ENCODE results near the gene NINJ1. TPM values are rescaled to one million over a fixed set of nuclear protein-coding genes. Genes with fewer than 3 reads are reported as not detected.

Gene NINJ1
- total and polyA plus RNA-seq, 2 of the 4 experiments (the other 2 are of a cell fraction), result 21.9 to 38.8 TPM

DNA sequence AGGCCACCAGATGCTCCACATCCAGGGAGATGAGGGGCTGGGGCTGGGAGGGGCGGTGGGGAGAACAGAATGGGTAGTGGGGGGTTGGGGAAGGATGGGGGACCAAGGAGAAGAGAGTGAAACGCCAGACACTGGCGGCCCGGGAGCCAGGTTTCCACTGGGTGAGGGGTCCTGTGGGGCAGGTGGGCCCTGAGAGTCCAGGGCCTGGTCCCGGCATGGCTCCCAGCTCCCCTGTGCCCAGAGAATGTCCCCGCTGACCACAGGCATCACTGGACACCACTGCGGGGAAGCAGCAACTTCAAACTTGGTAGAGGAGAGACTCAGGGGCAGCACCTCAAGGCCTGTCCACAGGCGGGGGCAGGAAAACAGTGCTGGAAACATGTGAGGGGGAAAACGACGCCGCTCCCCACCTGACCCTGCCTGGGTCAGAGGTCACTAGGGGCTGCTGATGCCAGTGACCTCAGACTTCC lies 13.2 kb downstream of the NINJ1 start:
- no peak for DNase-seq
- Histone ChIP-seq H3K4ac (ENCODE audit: low read depth, low read length) (no peak overlapping the region; the same call in 1 of the 2 replicates), H2AK5ac (ENCODE audit: low read depth, low read length) (peak overlapping the region; percentile 4; the same call in 1 of the 2 replicates), H3K4me1 (ENCODE audit: control insufficient read depth, insufficient read depth, low read length) (peaks cover 15% of the 10 kb centered on the region), H3K36me3 (ENCODE audit: control insufficient read depth, insufficient read depth, low read length) (peaks cover 21% of the 10 kb centered on the region), H2BK5ac (ENCODE audit: low read depth, low read length, poor library complexity, severe bottlenecking) (peak overlapping the region; percentile 32), H4K5ac (ENCODE audit: low read depth, low read length) (no peak overlapping the region), H2BK15ac (ENCODE audit: low read depth, low read length) (no peak overlapping the region), H2BK20ac (ENCODE audit: low read depth, low read length) (no peak overlapping the region), H2AFZ (replicated peaks; ENCODE audit: low read length, poor library complexity) (no peak overlapping the region), H3K79me1 (ENCODE audit: low read depth in 1 of 2, low read length in 2 of 2) (peaks cover 0 to 16% of the 10 kb centered on the region in 2 experiments; a peak in 1 of 4 replicates), H3K9ac (ENCODE audit: low read depth, low read length) (no peak overlapping the region), H3K14ac (replicated peaks; ENCODE audit: low read depth, low read length) (no peak overlapping the region), H3K4me3 (ENCODE audit: insufficient read depth, low read depth, low read length) (no peak overlapping the region), H3K9me3 (ENCODE audit: control insufficient read depth, insufficient read depth, low read length) (no peaks in the 10 kb centered on the region), H4K91ac (ENCODE audit: insufficient read depth, low read depth, low read length) (no peak overlapping the region; the same call in 1 of the 2 replicates), H3K23ac (ENCODE audit: low read depth, low read length) (no peak overlapping the region), H4K8ac (ENCODE audit: low read depth in 2 of 2, low read length in 2 of 2) (peak overlapping the region in 1 of 2 experiments; percentile 32; a peak in 1 of 4 replicates), H3K18ac (ENCODE audit: low read depth, low read length) (no peak overlapping the region), H2AK9ac (replicated peaks; ENCODE audit: low read depth, low read length, poor library complexity) (peak overlapping the region; percentile 75), H3K27ac (ENCODE audit: insufficient read depth, low read length) (no peak overlapping the region), H3K9me1 (ENCODE audit: insufficient read depth, low read length) (peaks cover 23% of the 10 kb centered on the region), H2BK120ac (ENCODE audit: low read depth, low read length) (peak overlapping the region; percentile 81; the same call in 1 of the 2 replicates), H4K20me1 (ENCODE audit: insufficient read depth, low read length) (no peaks in the 10 kb centered on the region; the same call in 1 of the 2 replicates), H3K27me3 (ENCODE audit: control insufficient read depth, insufficient read depth, low read length) (no peaks in the 10 kb centered on the region), H3K56ac (ENCODE audit: extremely low read depth, insufficient read depth, low read length) (no peak overlapping the region), H3K4me2 (ENCODE audit: low read depth, low read length) (no peak overlapping the region)
- ChIA-PET POLR2A (ENCODE audit: unreplicated experiment) (no interaction called here), CTCF (no interaction called here)
- in situ Hi-C loops (cut with MboI; ENCODE audit: low sequenced_read_pairs) (loop anchor here (25.0 kb wide), 1 partner anchor 441 kb away; no protein-coding TSS in a partner anchor), intact Hi-C loops (cut with micrococcal nuclease) (no loop called here), dilution Hi-C loops (cut with HindIII; ENCODE audit: low sequenced_read_pairs, unreplicated experiment) (no loop called here)
- no peak for TF ChIP-seq SMC3 (IDR thresholded peaks at IDR 0.05; ENCODE audit: low read depth, low read length)
- BruUV-seq (replicated peaks), result no TSS peak
- no CpG with 5 or more reads among the region's 11 CpGs for WGBS, 2 experiments (ENCODE audit: extremely low coverage in 2 of 2, insufficient read length in 1 of 2)
- ATAC-seq (ENCODE audit: low read depth), result no peak
